ENCODE data around the gene WDR64. TPM values are rescaled to one million over a fixed set of nuclear protein-coding genes. Genes with fewer than 3 reads are reported as not detected.

WDR64 gene
- total and polyA plus RNA-seq, 2 experiments from 2014 or later, result not detected

GRCh38 chr1:241813768-241814320, 161.8 kb downstream of the WDR64 start:
- Histone ChIP-seq H4K20me1 (replicated peaks; ENCODE audit: insufficient read depth) (no peaks in the 10 kb centered on the region), H3K4me1 (ENCODE audit: insufficient read depth) (no peaks in the 10 kb centered on the region), H3K36me3 (ENCODE audit: insufficient read depth) (no peaks in the 10 kb centered on the region), H3F3A (replicated peaks; ENCODE audit: low read depth) (no peaks in the 10 kb centered on the region), H3K27ac (ENCODE audit: low read depth) (no peak overlapping the region), H3K4me3 (no peak overlapping the region), H2AFZ (no peak overlapping the region), H3K4me2 (no peak overlapping the region), H3K79me2 (replicated peaks; ENCODE audit: insufficient read depth) (no peaks in the 10 kb centered on the region), H3K27me3 (ENCODE audit: insufficient read depth) (no peaks in the 10 kb centered on the region), H3K9me2 (ENCODE audit: insufficient read depth) (no peaks in the 10 kb centered on the region)
- no peak for DNase-seq (ENCODE audit: low spot score)
- H3K4me1 Mint-ChIP-seq, result no peaks in the 10 kb centered on the region
- H3K4me3 Mint-ChIP-seq, result no peak overlapping the region
- H3K27ac Mint-ChIP-seq, result no peak overlapping the region
- no peaks in the 10 kb centered on the region for H3K9me3 Mint-ChIP-seq
- ATAC-seq, result no peak
- TF ChIP-seq ZNF462 (CRISPR knock-in tag; IDR thresholded peaks at IDR 0.05) (no peak), POLR2AphosphoS5 (IDR thresholded peaks at IDR 0.05; ENCODE audit: low read depth) (no peak), ETS1 (IDR thresholded peaks at IDR 0.05) (no peak), ZNF114 (CRISPR knock-in tag; IDR thresholded peaks at IDR 0.05) (no peak), REST (IDR thresholded peaks at IDR 0.05; ENCODE audit: unreplicated experiment) (no peak)
- no peaks in the 10 kb centered on the region for H3K36me3 Mint-ChIP-seq (ENCODE audit: low read depth)
- peaks cover 3% of the 10 kb centered on the region for H3K27me3 Mint-ChIP-seq (ENCODE audit: insufficient read depth, low read depth, poor library complexity)
